ENCODE results near the gene SPSB4.

Gene SPSB4

DNA sequence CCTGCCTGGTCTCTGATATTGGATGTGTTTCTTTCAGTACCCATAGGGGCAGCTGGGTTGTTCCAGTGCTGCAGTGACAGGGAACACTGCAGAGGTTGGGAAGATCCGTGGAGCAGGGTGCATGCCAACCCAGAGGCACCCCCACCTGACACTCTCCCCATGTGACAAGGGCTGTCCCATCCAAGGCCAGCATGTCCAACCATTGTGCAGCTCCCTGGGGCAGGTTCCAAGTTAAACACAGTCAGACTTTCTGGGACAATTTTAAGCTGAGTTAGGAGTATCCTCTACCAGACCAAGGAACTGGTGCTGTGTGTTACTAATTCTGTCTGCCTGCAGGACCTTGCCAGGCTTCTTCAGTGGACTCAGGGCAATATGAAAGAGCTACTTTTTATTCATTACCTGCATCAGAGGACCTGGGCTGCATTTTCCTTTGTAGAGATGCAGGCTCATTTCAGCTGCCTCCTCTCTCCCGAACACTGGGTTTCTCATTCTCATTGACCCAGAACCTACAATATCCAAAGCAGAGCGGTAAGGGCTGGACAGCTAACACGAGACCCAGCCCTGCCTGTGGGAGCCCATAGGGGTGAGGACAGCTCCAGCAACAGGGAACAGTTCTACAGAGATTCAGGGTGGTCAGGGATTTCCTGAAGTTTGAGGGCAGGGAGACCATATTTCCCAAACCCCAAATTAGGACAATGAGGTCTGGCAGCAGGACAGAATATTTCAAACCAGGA lies 72.7 kb downstream of the SPSB4 start:
- DNase-seq, result no peak

DNA sequence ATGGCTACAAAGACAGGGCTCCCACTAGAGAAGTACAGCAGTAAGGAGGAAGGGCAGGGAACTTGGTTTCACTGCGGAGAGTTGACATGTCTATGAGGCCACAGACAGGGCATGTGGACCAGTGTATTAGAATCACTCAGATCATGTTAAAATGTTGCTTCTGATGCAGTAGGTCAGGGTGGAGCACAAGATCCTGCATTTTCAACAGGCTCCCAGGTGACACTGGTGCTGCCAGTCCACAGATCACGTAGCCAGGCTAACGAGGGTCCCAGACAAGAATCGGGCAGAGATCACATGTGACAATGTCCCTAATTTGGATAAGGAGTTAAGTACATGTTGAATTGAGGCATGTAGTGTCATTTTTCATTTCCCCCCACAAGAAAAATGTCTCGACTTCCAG lies 73.6 kb downstream of the SPSB4 start:
- DNase-seq, result no peak

DNA sequence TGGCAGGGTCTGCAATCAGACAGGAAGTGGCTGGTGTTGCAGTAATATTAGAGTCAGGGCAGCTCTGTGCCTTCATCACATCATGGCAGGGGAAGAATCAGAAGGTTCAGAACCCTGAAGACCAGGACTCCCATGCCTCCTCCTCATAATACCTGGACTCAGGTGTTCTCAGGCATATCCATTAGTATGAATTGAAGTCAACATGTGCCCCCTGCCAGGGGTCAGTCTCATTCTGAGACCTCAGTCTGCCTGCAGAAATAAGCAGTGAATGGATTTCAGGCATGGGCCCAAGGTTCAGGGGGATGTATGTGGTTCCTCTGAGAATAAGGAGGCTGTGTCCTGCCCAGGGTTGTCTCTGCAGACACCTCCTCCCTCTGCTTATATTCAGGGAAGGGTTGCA lies 74.2 kb downstream of the SPSB4 start:
- no peak for DNase-seq

DNA sequence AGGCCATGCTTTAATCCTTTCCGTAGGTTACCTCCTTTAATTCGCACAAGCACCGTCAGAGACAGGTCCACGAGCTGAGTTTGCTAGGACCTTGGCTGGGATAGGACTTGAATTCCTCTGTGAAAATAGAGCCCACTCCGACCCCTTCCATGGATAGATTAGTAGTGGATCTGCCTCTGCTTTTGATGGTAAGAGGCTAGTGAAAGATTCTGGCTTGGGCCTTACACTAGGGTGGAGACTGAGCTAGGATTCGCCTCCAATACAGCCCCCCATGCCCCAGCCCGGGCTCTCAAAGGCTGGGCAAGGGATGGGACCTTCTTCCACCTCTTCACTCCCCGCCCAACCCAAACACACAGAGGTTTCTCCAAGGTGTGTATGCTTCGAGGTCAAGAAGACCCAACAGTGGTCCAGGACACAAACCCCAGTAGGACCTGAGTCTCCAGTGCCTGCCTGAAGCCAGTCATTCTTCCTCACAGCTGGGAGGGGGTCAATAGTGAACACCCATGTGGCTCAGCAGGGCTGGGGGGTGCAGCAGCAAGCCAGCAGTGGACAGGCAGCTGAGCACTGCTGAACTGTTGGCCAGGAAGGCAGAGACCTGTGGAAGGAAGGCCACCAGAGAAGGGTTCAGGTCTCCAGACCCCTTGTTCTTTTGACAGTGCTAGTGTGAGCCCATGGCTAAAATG lies 75.7 kb downstream of the SPSB4 start:
- no peak for DNase-seq

DNA sequence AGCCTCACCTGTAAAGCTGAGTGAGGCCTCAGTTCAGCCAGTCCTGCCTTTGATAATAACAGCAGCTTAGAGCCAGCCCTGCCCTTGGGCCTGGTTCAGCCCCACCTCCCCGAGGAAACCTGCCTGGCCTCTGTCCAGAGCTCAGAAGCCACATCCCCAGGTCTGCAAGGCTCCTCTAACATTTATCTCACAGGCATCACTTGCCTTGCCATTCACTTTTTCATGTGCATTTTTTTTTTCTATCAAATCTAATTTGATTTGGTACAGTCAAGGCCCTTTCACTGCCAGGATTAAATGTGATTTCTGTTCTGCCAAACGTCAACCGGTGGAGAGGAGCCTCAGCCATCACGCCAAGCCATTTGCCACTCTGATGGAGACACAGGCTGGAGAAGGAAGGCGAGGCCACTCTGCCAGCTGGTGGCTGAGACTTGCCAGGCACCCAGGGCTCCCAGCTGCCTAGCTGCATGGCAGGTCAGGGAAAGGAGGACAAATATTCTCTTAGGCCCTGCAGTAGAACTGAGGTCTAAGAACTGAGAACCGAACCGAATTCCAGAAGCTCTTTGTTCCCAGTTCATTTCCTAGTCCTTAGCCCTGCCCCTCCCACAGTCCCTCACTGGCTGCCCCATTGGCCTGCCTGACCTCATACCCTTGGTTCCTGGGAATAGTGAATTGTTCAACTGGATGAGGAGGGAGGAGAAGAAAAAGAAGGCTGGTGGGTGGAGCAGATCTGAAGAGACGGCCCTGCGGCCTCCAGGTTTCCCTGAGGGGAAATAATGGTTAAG lies 76.4 kb downstream of the SPSB4 start:
- DNase-seq, result no peak

DNA sequence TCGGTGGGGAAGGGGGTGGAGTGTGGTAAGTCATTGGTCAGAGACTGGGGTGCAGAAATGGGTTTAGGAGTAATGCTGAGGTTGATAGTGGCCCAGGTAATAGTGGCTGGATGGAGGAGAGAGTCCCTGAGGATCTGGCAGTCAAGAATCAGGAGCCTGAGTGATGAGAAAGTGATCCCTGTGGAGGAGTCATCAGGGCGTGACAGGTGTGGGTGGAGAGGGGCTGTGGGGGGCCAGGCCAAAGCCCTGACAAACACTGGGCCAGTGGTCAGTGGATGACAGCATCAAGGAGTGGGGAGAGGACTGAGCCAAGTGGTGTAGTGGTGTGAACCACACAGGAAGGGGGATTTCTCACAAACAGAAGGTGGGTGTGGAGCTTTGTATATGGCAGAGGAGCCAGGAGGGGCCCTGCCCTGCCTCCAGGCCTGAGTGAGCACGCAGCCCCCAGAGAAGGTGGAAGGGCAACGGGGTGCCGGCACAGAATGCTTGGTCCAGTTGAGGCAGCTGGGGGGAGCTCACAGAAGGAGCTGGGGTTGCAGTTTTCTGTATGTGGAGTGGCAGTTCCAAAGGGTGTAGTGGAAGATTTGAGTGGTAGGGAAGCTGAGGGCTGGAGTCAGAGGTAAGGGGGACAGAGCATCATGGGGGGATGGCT lies 77.1 kb downstream of the SPSB4 start:
- no peak for DNase-seq

DNA sequence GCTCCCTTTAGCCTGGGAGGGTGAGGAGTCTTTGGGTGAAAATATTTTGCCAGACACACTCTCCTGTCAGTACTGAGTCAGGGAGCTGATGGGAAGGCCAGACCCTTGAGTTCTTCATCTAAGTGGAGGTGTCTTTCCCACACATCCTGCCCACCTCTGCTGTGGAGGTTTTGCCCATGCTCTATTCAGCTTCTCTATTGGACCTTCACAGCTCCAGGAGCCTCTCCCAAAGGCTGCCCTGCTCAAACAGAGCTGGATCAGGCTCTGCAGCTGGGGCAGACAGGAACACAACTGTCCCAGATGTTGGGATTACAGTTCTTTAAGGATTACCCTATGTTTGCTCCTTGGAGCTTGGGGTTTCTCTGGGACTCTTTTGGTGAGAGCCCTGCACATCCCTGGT lies 77.9 kb downstream of the SPSB4 start:
- DNase-seq, result no peak

DNA sequence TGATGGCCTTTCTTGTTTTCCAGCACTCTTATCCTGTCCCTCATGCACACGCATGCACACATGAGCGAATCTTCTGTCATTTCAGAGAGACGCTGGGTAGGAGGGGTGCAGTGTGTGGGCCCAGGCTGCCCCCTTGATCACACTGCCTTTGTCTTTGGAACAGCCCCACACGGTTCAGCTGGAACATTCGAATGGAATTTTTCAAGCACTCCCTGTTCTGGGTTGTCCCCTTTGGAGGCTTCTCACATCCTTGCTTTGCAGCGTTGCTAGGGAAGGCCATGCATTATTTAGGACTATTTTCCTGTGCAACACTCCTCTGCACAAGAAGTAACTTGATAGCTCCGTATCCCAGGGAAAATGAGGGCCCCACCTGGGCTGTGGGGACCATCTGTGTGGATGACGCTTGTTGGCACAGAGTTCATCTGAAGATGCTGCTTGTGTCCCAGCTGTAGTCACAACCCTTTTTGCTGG lies 78.4 kb downstream of the SPSB4 start:
- DNase-seq, result no peak

DNA sequence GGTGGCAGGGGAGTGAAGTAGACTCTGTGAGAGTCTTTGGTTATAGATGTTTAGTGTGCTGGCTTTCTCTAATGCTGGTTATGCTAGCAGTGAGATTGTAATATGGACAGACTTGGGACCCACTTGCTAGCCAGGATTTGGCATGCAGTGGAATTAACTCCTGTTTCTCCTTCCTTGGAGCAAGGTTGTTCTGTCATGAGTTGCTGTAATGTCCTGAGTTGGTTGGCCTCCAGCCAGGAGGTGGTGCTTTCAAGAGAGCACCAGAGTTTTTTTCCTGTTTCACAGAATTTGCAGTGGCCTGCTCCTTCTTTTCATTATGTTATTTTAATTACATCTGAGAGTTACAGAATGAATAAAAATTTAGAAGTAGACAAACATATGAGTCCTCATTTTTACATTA lies 92.4 kb downstream of the SPSB4 start:
- no peak for DNase-seq

DNA sequence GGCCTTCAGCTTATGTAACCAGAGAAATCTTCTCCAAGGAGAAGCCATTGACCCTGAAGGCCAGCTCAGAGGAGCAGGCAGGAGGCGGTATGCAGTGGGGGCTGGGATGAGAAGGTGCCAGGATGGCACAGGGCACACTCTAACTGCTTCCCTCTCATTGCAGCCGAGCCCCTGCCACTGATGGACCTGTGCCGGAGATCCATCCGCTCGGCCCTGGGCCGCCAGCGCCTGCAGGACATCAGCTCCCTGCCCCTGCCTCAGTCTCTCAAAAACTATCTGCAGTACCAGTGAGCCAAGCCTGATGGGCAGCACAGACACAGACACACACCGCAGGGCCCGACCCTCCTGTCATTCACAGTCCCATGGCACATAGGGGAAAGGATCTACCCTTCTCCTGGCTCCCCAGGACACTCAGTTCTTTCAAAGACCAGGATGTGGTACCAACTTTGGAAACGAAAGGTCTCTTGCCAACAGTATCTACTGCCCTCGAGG lies 95.9 kb downstream of the SPSB4 start:
- DNase-seq, result no peak

DNA sequence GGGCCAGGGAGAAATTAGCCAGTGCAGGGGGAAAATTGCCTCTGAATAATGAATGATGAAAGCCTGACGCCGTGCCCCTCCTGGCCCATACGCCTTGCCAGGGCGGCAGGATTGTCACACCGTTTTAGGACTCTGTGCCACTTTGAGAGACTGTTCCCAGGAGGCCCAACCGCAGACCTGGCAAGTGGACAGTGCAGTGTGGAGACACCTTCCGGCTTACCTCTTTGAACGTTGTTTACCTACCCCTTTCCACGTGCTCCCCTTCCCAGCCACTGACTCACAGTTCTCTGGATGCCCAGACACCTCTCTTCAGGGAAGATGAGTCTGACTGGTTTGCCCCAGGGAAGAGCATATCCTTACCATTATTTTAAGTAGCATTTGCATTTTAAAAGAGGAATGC lies 96.5 kb downstream of the SPSB4 start:
- DNase-seq, result no peak

DNA sequence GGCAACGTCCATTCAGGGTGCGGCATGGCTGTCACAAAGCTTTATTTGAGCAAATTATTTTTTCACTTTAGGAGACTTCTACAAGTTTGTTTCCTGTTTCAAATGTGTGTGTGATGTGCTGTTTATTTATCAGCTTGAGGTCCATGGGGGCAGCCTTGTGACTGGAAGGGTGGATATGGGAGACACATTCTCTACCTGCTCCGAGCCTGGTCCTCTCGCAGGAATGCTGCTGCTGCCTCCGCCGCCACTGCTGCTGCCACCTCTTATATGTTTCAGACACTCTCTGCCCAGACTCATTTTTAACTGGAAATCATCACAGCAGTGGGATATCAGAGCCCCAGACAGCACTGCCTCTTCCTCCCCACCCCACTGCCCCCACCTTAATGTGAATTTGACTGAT lies 97.0 kb downstream of the SPSB4 start:
- DNase-seq, result no peak

DNA sequence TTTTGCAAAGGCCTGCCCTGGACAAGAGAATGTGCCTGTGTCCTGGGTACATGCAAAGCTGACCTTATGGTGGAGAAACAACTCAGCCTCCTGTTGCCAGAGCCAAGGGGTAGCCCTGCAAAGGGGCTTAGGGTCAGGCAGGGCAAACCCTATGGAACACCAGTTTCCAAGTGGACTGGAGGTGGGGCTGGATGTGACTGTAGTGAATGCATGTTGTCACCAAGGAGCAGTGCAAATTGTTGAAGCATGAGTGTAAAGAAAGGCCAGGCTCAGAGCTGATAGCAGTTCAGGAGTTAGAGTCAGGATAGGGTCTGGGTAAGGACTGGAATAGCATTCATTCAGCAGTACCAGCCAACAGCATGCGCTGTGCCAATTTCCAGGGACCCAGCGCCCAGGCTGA lies 97.6 kb downstream of the SPSB4 start:
- no peak for DNase-seq

DNA sequence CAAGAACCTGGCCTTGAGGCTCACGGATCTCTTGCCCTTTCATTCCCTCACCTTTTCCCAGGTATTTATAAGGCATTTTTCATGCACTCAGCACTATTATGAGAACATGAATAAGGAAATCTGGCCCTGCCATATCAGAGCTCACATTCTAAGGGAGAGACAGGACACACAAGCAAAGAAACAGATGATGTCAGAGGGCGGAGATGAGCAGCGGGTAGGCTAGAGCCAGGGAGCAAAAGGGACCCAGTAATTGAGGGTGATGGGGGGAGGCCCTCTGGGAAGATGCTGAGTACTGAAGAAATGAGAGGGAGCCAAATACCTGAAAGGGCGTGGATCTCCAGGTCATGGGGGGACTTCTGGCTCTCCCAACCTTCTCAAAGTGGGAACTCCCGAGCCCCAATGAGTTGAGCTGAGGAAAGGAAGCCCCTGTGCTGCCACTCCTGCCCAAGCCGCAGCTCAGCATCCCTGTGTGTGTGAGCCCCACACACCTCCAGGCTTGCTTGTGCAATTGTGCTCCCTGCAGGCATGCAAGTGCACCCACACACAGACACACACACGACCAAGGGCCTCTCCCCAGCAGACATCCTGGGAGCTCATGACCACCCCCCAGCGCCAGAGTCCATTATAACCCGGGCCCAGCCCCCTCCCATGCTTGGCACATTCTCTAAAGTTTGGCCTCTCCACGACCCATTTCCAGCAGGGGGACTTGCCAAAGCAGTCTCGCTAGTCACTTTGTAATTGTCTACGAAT lies 99.1 kb downstream of the SPSB4 start:
- no peak for DNase-seq

DNA sequence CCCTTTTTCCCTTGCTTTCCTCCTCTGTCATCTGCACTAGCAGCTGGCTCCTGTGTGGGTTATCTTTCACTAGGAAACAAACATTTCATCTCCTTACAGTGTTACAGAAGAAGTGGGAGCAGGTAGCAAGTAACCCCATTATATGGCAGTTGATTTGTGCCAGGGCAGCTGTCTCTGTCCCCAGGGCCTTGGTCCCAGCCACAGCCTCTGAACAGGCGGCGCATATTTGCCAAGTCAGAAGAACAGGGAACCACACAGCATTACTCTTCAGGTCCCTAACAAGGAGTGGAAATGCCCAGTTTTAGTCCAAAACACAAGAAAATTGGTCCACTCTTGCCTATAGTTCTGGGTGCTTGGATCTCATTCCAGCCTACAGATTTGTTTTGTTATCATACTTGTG lies 99.8 kb downstream of the SPSB4 start:
- DNase-seq, result no peak

DNA sequence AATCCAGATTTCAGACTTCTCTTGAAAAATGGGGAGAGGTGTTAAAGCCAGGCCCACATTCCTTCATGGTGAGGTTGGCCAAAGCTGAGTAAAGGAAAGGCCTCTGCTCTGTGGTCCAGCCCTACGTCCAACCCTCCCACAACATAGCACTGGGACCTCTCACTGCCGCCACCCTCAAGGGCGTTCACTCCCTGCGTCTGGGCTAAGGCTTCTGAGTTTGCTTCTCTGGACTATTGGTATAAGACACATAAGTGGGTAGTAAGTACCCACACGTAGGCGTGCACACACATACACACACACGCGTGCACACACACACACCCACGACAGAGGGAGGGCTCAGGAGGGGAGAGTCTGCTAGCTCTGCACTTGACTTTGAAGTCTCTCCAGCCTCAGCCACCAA lies 100.3 kb downstream of the SPSB4 start:
- DNase-seq, result no peak

DNA sequence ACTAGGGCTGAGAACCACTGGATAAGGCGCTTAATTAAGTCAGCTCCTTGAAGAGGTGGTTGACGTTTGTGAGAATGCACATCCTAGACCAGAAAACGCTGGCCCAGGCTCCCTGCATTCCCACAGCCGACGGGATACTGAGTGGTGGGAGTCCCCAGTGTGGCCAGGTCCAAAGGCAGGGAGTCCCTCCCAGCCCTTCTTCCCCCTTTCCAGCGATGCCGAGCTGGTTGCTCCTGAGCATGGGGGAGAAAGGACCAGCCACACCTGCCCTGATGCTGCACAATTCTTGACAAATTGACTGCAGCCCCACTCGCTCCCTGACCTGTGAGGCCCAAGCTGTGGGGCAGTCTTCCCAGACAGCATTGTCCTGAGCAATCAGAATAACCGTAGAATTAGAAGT lies 101.0 kb downstream of the SPSB4 start:
- DNase-seq, result no peak

DNA sequence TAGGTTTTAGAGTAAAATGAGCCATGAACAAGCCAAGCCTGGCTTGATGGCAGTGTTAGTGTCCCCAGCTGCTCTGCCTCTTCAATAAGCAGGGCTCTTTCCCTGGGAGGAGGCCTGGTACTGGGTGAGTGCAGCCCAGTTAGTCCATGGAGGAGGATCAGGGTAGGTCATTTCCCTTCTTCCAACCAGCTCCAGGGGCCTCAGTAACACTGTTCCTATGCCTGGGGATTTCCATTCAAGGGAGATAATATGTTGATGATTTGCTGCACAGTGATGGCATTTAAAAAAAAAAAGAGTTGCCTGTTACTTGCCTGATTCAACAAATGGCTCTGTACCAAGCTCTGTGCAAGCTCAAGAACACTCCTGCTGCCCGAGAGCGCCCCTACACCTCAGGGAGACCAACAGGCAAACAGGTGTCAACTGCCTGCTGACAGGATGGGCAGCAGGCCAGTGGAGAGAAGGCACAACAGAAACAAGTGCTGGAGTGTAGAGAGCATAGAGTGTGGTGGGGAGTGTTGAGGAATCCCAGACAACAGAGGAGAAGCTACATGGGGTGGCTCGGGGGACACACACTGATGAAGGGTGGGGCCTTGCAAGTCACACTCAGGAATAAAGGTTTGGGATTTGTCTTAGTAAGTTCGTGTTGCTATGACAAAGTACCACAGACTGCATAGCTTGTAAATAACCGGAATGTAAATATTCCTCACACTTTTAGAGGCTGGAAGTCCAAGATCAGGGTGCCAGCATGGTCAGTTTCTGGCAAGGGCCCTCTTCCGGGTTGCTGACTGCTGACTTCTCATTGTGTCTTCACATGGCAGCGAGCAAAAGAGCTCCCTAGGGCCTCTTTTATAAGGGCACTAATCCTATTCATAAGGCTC lies 101.9 kb downstream of the SPSB4 start:
- DNase-seq, result no peak

DNA sequence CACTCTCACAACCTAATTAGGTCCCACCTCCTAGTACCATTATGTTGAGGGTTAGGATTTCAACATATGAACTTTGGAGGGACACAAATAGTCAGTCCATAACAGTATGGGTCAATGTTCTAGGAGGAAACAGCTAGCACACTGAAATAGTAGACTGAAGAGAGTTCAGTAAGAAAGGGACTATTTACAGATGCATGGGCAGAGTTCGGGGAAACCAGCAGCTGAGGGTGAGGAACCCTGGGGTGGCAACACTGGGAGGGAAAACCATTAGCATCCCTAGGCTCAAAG lies 102.5 kb downstream of the SPSB4 start:
- DNase-seq, result no peak

DNA sequence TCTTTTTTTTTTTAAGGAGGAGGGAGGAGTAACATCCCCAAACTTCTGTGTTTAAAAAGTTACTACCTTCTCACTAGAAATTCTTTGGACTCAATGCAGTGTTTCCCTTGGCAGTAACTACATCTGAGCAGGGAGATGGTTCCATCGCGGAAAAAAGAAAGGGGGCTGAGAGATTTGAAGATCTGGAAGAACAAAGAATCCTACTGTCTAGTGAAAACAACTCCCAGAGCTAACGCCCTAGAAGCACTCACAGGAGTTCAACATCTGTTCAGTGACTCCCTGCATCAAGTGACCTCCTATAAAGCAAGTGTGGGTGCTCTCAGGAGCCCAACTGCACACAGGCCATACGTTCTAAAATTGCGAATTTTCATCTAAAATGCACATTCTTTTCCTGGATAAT lies 113.7 kb downstream of the SPSB4 start:
- DNase-seq, result no peak

DNA sequence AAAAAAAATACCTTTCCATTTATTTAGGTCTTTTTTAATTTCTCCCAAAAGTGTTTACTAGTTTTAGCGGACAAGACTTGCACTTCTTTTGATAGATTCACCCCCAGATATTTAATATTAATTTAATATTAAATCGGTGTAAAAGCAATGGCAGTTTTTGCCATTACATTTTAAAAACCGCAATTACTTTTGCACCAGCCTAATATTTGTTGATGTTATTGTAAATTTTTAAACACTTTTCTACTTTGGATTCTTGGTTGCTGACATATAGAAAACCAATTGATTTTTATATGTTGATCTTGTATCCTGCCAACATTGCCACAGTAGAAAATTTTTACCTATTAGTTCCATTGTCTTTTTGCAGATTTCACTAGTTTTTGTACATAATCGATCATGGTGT lies 116.5 kb downstream of the SPSB4 start:
- DNase-seq, result no peak
